ENCODE measurements around the gene PERP. TPM values are rescaled to one million over a fixed set of nuclear protein-coding genes. Genes with fewer than 3 reads are reported as not detected.
A peak's percentile ranks its signal among the peaks of the same experiment; 100 is the strongest.

The PERP gene
- total RNA-seq, 1 donor = 8.3 TPM

GRCh38 chr6:138105880-138106664, 1.1 kb downstream of the PERP start:
- H3K4me2 ChIP-seq (ENCODE audit: insufficient read depth, low read length) = peak overlapping the region; percentile 75
- peaks cover 8% of the 10 kb centered on the region for H3K4me1 ChIP-seq (ENCODE audit: insufficient read depth, low read length)
- no peak for TF ChIP-seq CTCF (IDR thresholded peaks at IDR 0.05; ENCODE audit: extremely low read depth, low read depth, low read length)
- no peaks in the 10 kb centered on the region for H4K20me1 ChIP-seq (ENCODE audit: insufficient read depth, low read length)
- H2AFZ ChIP-seq (ENCODE audit: low read length) = peak overlapping the region; percentile 90
- peaks cover 3% of the 10 kb centered on the region for H3K79me2 ChIP-seq (ENCODE audit: insufficient read depth, low read length)
- DNase-seq (ENCODE audit: insufficient read length, low spot score, missing footprints) = peak; percentile 68
- H3K36me3 ChIP-seq (ENCODE audit: insufficient read depth, low read length) = no peaks in the 10 kb centered on the region
- no peaks in the 10 kb centered on the region for H3K9me3 ChIP-seq (ENCODE audit: low read depth, low read length)
- no peak overlapping the region for H3K27ac ChIP-seq (ENCODE audit: low read depth, low read length)
- H3K4me3 ChIP-seq (ENCODE audit: insufficient read depth, low read length) = peak overlapping the region; percentile 81
- H3K27me3 ChIP-seq (ENCODE audit: insufficient read depth, low read length) = peaks cover 12% of the 10 kb centered on the region

- Histone ChIP-seq H3K79me2 (ENCODE audit: insufficient read depth, low read length) (peaks cover 3% of the 10 kb centered on the region), H3K27me3 (ENCODE audit: insufficient read depth, low read length) (peaks cover 12% of the 10 kb centered on the region), H3K4me3 (ENCODE audit: insufficient read depth, low read length) (no peak overlapping the region), H3K9me3 (ENCODE audit: low read depth, low read length) (no peaks in the 10 kb centered on the region), H4K20me1 (ENCODE audit: insufficient read depth, low read length) (no peaks in the 10 kb centered on the region), H2AFZ (ENCODE audit: low read length) (no peak overlapping the region), H3K4me1 (ENCODE audit: insufficient read depth, low read length) (peaks cover 8% of the 10 kb centered on the region), H3K36me3 (ENCODE audit: insufficient read depth, low read length) (no peaks in the 10 kb centered on the region), H3K27ac (ENCODE audit: low read depth, low read length) (no peak overlapping the region), H3K4me2 (ENCODE audit: insufficient read depth, low read length) (no peak overlapping the region)
- DNase-seq (ENCODE audit: insufficient read length, low spot score, missing footprints) = no peak
- no peak for TF ChIP-seq CTCF (IDR thresholded peaks at IDR 0.05; ENCODE audit: extremely low read depth, low read depth, low read length)
Measured at GRCh38 chr6:138105446-138105845, 1.8 kb downstream of the PERP start.

- no peak for TF ChIP-seq CTCF (IDR thresholded peaks at IDR 0.05; ENCODE audit: extremely low read depth, low read depth, low read length)
- Histone ChIP-seq H3K27ac (ENCODE audit: low read depth, low read length) (no peak overlapping the region), H3K9me3 (ENCODE audit: low read depth, low read length) (no peaks in the 10 kb centered on the region), H3K4me3 (ENCODE audit: insufficient read depth, low read length) (no peak overlapping the region), H3K79me2 (ENCODE audit: insufficient read depth, low read length) (peaks cover 3% of the 10 kb centered on the region), H3K4me1 (ENCODE audit: insufficient read depth, low read length) (peaks cover 11% of the 10 kb centered on the region), H3K4me2 (ENCODE audit: insufficient read depth, low read length) (no peak overlapping the region), H2AFZ (ENCODE audit: low read length) (no peak overlapping the region), H3K36me3 (ENCODE audit: insufficient read depth, low read length) (no peaks in the 10 kb centered on the region), H3K27me3 (ENCODE audit: insufficient read depth, low read length) (peaks cover 12% of the 10 kb centered on the region), H4K20me1 (ENCODE audit: insufficient read depth, low read length) (no peaks in the 10 kb centered on the region)
- DNase-seq (ENCODE audit: insufficient read length, low spot score, missing footprints) = no peak
Measured at GRCh38 chr6:138104618-138105213, 2.5 kb downstream of the PERP start.

GRCh38 chr6:138103871-138104270, 3.3 kb downstream of the PERP start:
- Histone ChIP-seq H3K27me3 (ENCODE audit: insufficient read depth, low read length) (peaks cover 12% of the 10 kb centered on the region), H3K4me1 (ENCODE audit: insufficient read depth, low read length) (peaks cover 11% of the 10 kb centered on the region), H3K36me3 (ENCODE audit: insufficient read depth, low read length) (no peaks in the 10 kb centered on the region), H3K27ac (ENCODE audit: low read depth, low read length) (no peak overlapping the region), H3K4me2 (ENCODE audit: insufficient read depth, low read length) (no peak overlapping the region), H3K9me3 (ENCODE audit: low read depth, low read length) (no peaks in the 10 kb centered on the region), H4K20me1 (ENCODE audit: insufficient read depth, low read length) (no peaks in the 10 kb centered on the region), H3K79me2 (ENCODE audit: insufficient read depth, low read length) (peaks cover 3% of the 10 kb centered on the region), H2AFZ (ENCODE audit: low read length) (no peak overlapping the region), H3K4me3 (ENCODE audit: insufficient read depth, low read length) (no peak overlapping the region)
- no peak for TF ChIP-seq CTCF (IDR thresholded peaks at IDR 0.05; ENCODE audit: extremely low read depth, low read depth, low read length)
- DNase-seq (ENCODE audit: insufficient read length, low spot score, missing footprints) = no peak

Measured in osteoblast (primary cell).